GM19238 (cell line): ENCODE results near the gene TNFRSF11A.

ENCODE experiments used
- DNase-seq: peaks from one replicate; pipeline ENCODE4 v3.0.0; 2011; ENCODE audit warnings: low spot score; ENCODE audit not compliant: insufficient read length

The TNFRSF11A gene

GRCh38 chr18:62377131-62377807, 52.2 kb downstream of the TNFRSF11A start:
- DNase-seq, result no peak

GRCh38 chr18:62379051-62379450, 53.9 kb downstream of the TNFRSF11A start:
- no peak for DNase-seq

GRCh38 chr18:62381373-62381772, 56.3 kb downstream of the TNFRSF11A start:
- DNase-seq, result no peak

GRCh38 chr18:62384068-62384467, 59.0 kb downstream of the TNFRSF11A start:
- no peak for DNase-seq

- DNase-seq, result no peak
These were observed 59.5 kb downstream of the TNFRSF11A start for GRCh38 chr18:62384610-62385097.

- DNase-seq, result no peak
These were observed 61.0 kb downstream of the TNFRSF11A start for GRCh38 chr18:62386091-62386490.

GRCh38 chr18:62386601-62387000, 61.5 kb downstream of the TNFRSF11A start:
- DNase-seq, result no peak

GRCh38 chr18:62387257-62387656, 62.1 kb downstream of the TNFRSF11A start:
- no peak for DNase-seq

GRCh38 chr18:62388855-62389760, 64.0 kb downstream of the TNFRSF11A start:
- DNase-seq, result no peak

GRCh38 chr18:62389761-62390481, 64.8 kb downstream of the TNFRSF11A start:
- no peak for DNase-seq

- DNase-seq, result no peak
These were observed 69.1 kb downstream of the TNFRSF11A start for GRCh38 chr18:62394006-62394763.

- no peak for DNase-seq
These were observed 71.3 kb downstream of the TNFRSF11A start for GRCh38 chr18:62396381-62396780.

- no peak for DNase-seq
These were observed 71.9 kb downstream of the TNFRSF11A start for GRCh38 chr18:62396967-62397366.

- DNase-seq, result no peak
These were observed 73.2 kb downstream of the TNFRSF11A start for GRCh38 chr18:62398291-62398690.

- DNase-seq, result no peak
These were observed 74.2 kb downstream of the TNFRSF11A start for GRCh38 chr18:62399276-62399675.

GRCh38 chr18:62399781-62400308, 74.7 kb downstream of the TNFRSF11A start:
- DNase-seq, result peak; percentile 25

- DNase-seq, result no peak
These were observed 75.8 kb downstream of the TNFRSF11A start for GRCh38 chr18:62400916-62401315.

- no peak for DNase-seq
These were observed 77.3 kb downstream of the TNFRSF11A start for GRCh38 chr18:62402342-62402948.

- no peak for DNase-seq
These were observed 78.0 kb downstream of the TNFRSF11A start for GRCh38 chr18:62403120-62403519.

- no peak for DNase-seq
These were observed 79.8 kb downstream of the TNFRSF11A start for GRCh38 chr18:62404881-62405280.
